Umbilical cord (tissue), 2 donors: Measurements from ENCODE around the gene PREP. TPM values are rescaled to one million over a fixed set of nuclear protein-coding genes. Genes with fewer than 3 reads are reported as not detected.
"Not testable (repeated sequence)": the region's sequence is repeated elsewhere in the genome, so short reads cannot be mapped to it uniquely, and the experiment has no call there.

Source experiments
- DNase-seq: peaks from one replicate; pipeline ENCODE4 v3.0.0-alpha.2; 2015; ENCODE audit warnings: low spot score
- total RNA-seq: library from RNA; depleted of rRNA; stranded (reverse); fragments of >200 nt; gene quantifications from one replicate; pipeline ENCODE4 v1.2.3, GENCODE V29; 2014; ENCODE audit warnings: low replicate concordance; ENCODE audit not compliant: insufficient read depth

PREP gene
- total RNA-seq, 1 donor from 2014 or later = 17.8 TPM

GRCh38 chr6:105270511-105270910 lies 132.4 kb downstream of the PREP start:
- peak; percentile 90 for DNase-seq

DNA sequence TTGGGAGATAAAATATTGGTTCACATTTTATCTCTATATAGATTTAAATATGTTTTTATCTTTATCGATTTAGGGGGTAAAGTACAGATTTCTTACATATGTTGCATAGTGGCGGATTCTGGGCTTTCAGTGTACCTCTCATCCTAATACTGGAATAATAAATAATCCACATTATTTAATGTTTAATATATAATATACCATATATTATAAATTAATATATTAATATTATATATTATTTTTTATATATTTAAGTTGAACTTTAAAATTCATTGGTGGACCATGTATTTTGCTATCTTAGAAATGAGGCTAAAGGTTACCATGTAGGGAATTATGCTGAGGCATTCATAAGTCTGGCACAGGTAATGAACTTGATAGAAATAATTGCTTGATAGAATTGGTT lies 133.5 kb downstream of the PREP start:
- DNase-seq = no peak

DNA sequence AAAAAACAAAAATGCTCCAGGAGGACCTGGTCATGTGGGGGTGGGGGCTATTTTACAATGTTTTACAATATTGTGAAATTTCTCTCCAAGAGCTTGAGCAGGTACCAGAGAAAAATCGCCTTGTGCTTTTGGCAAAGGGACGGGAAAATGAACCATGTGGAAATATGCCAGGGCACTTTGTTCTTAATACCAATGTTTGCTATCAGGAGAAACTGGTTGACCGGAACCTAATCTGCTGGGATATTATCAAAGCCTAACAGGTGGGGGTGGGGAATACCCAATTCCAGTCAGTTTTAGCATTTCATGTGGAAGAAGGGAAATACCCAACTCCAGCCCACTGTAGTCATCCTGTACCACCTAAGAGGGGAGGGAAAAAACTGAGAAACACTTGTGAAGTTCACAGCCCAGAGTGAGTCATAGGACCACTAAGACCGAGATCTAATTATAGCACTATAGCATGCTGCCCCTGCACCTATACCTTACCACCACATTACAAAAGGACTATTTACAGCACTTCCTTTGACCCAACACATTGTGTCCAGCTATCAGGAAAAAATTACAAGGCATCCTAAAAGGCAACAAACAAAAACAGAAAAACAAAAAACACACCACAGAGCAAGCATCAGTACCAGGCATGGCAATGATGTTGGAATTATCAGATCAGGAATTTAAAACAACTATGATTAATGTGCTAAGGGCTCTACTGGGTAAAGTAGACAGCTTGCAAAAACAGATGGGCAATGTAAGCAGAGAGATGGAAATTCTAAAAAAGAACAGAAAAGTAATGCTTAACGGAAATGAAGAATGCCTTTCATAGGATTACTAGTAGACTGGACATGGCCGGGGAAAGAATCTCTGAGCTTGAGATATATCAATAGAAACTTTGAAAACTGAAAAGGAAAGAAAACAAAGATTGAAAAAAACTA lies 138.9 kb downstream of the PREP start:
- no peak for DNase-seq

DNA sequence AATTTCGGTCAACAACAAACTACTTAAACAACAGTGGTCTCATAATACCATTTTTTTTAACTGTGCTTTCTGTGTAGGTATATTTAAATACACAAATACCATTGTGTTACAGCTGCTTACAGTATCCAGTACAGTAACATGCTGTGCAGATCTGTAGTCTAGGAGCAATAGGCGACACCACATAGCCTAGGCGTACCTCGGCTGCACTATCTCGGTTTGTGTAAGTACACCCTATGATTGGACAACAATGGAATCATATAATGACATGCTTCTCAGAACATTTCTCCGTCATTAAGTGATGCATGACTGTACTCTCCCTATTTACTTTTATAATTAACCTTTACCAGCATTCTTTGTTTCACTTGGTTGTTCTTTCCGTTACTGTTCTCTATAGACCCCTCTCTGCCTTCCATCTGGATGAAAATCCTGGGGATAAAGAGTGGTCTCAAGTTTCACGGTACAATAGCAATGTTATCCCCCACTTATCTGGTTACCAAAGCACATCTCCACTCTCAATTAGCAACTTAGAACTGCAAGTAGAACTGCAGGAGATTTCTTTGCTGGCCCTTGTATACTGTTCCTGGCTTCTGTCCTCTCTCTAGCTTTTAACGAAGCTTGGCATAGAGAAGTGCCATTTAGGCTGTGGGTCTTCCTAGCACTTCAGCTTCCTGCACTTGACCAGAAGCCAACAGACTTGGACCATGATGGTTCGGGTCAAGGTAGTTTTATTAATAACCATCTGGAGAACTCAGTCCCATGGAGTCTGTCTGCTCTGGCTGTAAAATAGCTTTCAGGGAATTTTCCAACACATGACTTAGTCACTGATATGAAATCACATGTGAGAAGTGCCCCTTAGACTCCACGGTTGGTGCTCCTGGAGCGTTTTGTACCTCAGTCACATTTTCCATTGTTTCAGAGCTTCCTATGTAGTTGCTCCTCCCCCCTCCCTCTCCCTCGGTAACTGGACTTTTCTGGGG lies 142.7 kb downstream of the PREP start:
- DNase-seq = no peak

DNA sequence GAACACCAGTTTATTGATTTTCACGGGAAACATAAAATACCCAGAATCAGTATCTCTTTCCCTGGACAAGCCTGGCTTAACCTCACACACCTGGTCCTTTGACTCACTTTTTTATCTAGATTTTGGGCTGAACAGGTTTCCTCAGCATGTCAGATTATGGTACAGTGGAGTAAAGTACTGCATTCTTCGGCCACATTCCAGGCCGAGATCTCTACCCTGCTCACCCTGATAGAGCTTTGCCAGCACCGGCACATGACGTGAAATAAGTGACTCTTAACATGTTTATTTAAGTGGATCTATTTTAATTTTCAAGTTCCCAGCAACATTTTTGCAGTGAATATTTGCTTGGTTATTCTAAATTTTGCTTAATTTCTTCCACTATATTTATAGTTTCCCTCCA lies 144.1 kb downstream of the PREP start:
- DNase-seq = no peak

- no peak for DNase-seq
Measured at GRCh38 chr6:105257340-105257739, 145.5 kb downstream of the PREP start.

GRCh38 chr6:105256619-105257018 lies 146.3 kb downstream of the PREP start:
- DNase-seq = no peak

DNA sequence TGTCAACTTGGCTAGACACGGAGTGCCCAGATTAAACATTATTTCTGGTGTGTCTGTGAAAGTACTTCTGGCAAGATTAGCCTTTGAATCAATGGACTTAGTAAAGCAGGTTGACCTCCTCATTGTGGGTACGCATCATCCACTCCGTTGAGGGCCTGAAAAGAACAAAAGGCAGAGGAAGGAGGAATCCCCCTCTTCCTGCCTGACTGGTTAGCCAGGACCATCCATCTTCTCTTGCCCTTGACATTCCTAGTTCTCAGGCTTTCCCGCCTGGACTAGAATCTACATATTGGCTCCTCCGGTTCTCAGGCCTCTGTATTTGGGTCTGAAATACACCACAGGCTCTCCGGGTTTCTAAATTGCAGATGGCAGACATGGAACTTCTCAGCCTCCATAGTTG lies 149.1 kb downstream of the PREP start:
- peak; percentile 22 for DNase-seq

DNA sequence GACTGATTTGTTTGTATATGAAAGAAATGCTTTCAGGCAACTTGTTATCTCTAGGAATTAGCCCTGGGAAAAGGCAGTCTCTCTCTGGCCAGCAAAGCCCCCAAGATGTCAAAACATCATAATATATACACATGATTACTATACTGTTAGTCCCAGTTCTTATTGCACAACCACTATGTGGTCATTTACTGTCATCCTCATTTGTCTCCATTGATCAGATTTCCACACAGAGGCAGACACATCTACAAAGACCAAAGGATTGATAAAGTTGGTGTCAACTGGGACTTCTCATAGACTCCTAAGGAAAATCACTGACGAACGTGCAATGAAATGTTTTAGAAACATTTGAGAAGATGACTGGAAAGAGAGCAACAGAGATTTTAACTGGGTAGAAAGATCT lies 151.2 kb downstream of the PREP start:
- no peak for DNase-seq

GRCh38 chr6:105250533-105250932 lies 152.3 kb downstream of the PREP start:
- no peak for DNase-seq

- DNase-seq = no peak
Measured at GRCh38 chr6:105243487-105243886, 159.4 kb downstream of the PREP start.

DNA sequence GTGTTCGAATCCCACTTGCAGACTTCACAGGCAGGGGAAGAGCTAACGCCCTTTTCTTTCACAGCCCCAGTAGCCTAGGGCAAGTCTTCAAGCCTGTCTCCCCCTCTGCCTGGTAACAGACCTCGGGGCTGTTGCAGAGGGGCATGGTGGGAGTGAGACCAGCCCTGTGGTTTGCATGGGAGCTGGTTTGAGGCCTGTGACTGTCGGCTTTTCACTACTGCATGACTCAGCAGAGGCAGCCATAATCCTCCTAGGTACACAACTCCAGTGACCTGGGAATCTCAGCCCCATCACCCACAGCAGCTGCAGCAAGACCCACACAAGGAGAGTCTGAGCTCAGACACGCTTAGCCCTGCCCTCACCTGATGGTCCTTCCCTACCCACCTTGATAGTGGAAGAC lies 167.7 kb downstream of the PREP start:
- DNase-seq = no peak

GRCh38 chr6:105231771-105232170 lies 171.1 kb downstream of the PREP start:
- not testable (repeated sequence) for DNase-seq

Other genes starting within 250 kb of the PREP start
- 1.7 TPM for gene POPDC3, start 223.1 kb downstream of the PREP start, total RNA-seq